ENCODE data around the gene EIPR1.
"Not testable (repeated sequence)": the region's sequence is repeated elsewhere in the genome, so short reads cannot be mapped to it uniquely, and the experiment has no call there.

EIPR1 gene

GRCh38 chr2:3283876-3284656 lies 93.6 kb downstream of the EIPR1 start:
- not testable (repeated sequence) for DNase-seq

- DNase-seq, result no peak
Measured at GRCh38 chr2:3283206-3283605, 94.4 kb downstream of the EIPR1 start.

- no peak for DNase-seq
Measured at GRCh38 chr2:3282056-3282998, 95.3 kb downstream of the EIPR1 start.

GRCh38 chr2:3280683-3281520 lies 96.7 kb downstream of the EIPR1 start:
- DNase-seq, result no peak

GRCh38 chr2:3280197-3280596 lies 97.4 kb downstream of the EIPR1 start:
- DNase-seq, result no peak

- DNase-seq, result no peak
Measured at GRCh38 chr2:3279236-3279960, 98.2 kb downstream of the EIPR1 start.

GRCh38 chr2:3278521-3279218 lies 98.9 kb downstream of the EIPR1 start:
- no peak for DNase-seq

- no peak for DNase-seq
Measured at GRCh38 chr2:3277748-3278520, 99.7 kb downstream of the EIPR1 start.

GRCh38 chr2:3277050-3277747 lies 100.4 kb downstream of the EIPR1 start:
- DNase-seq, result no peak

- no peak for DNase-seq
Measured at GRCh38 chr2:3272761-3273160, 104.9 kb downstream of the EIPR1 start.

- DNase-seq, result no peak
Measured at GRCh38 chr2:3270095-3270478, 107.5 kb downstream of the EIPR1 start.

- no peak for DNase-seq
Measured at GRCh38 chr2:3269425-3270094, 108.1 kb downstream of the EIPR1 start.

GRCh38 chr2:3268705-3269029 lies 109.0 kb downstream of the EIPR1 start:
- no peak for DNase-seq

GRCh38 chr2:3267869-3268704 lies 109.5 kb downstream of the EIPR1 start:
- DNase-seq, result no peak

- DNase-seq, result no peak
Measured at GRCh38 chr2:3266925-3267867, 110.4 kb downstream of the EIPR1 start.

- no peak for DNase-seq
Measured at GRCh38 chr2:3265981-3266924, 111.4 kb downstream of the EIPR1 start.
